HG02840 (cell line): ENCODE measurements around the gene SRMS.
A peak's percentile ranks its signal among the peaks of the same experiment; 100 is the strongest.

ENCODE experiments used
- ATAC-seq: cut with Tn5 transposase; IDR thresholded peaks from one replicate; pipeline ENCODE4 v1.9.1; 2021; ENCODE audit warnings: mild to moderate bottlenecking, moderate library complexity, moderate number of reproducible peaks; ENCODE audit not compliant: unreplicated experiment, low FRiP score

SRMS gene

GRCh38 chr20:63542031-63542559, 5.5 kb downstream of the SRMS start:
- no peak for ATAC-seq

- ATAC-seq: no peak
Measured at GRCh38 chr20:63541371-63541770, 6.2 kb downstream of the SRMS start.

GRCh38 chr20:63540417-63541186, 6.9 kb downstream of the SRMS start:
- ATAC-seq: no peak

- no peak for ATAC-seq
Measured at GRCh38 chr20:63539441-63540370, 7.8 kb downstream of the SRMS start.

- no peak for ATAC-seq
Measured at GRCh38 chr20:63539092-63539430, 8.5 kb downstream of the SRMS start.

GRCh38 chr20:63538204-63539091, 9.1 kb downstream of the SRMS start:
- no peak for ATAC-seq

- ATAC-seq: peak; percentile 83
Measured at GRCh38 chr20:63537525-63538203, 9.9 kb downstream of the SRMS start.

- ATAC-seq: no peak
Measured at GRCh38 chr20:63536997-63537524, 10.5 kb downstream of the SRMS start, which contains the start of gene PTK6. Gene PTK6, minus strand, starts transcription at chr20:63537376. Its CDS starts 62 bp downstream, at chr20:63537314.

- no peak for ATAC-seq
Measured at GRCh38 chr20:63536241-63536977, 11.1 kb downstream of the SRMS start.

GRCh38 chr20:63534831-63535651, 12.5 kb downstream of the SRMS start:
- ATAC-seq: no peak

- ATAC-seq: no peak
Measured at GRCh38 chr20:63534427-63534830, 13.1 kb downstream of the SRMS start.

GRCh38 chr20:63533871-63534393, 13.6 kb downstream of the SRMS start:
- no peak for ATAC-seq

- ATAC-seq: no peak
Measured at GRCh38 chr20:63533388-63533787, 14.2 kb downstream of the SRMS start.

GRCh38 chr20:63532449-63532971, 15.0 kb downstream of the SRMS start:
- no peak for ATAC-seq

GRCh38 chr20:63531686-63532448, 15.7 kb downstream of the SRMS start:
- ATAC-seq: no peak

- ATAC-seq: no peak
Measured at GRCh38 chr20:63530788-63531160, 16.8 kb downstream of the SRMS start.
